HUES64 (cell line): ENCODE results near the gene TRIAP1.
"Not testable (repeated sequence)": the region's sequence is repeated elsewhere in the genome, so short reads cannot be mapped to it uniquely, and the experiment has no call there.

Source experiments
- H3K27ac ChIP-seq: 2 replicates; pipeline ENCODE4 v1.7.0; 2013; ENCODE audit warnings: low read depth, low read length, inconsistent platforms
- H3K27me3 ChIP-seq: 2 replicates; pipeline ENCODE4 v1.6.1; 2013; ENCODE audit warnings: mild to moderate bottlenecking, low read length; ENCODE audit not compliant: insufficient read depth
- H3K36me3 ChIP-seq: 2 replicates; pipeline ENCODE4 v1.6.1; 2013; ENCODE audit warnings: mild to moderate bottlenecking, low read length; ENCODE audit not compliant: insufficient read depth
- H3K4me1 ChIP-seq: 2 replicates; pipeline ENCODE4 v1.6.1; 2013; ENCODE audit warnings: mild to moderate bottlenecking, low read length, moderate library complexity; ENCODE audit not compliant: insufficient read depth
- H3K4me3 ChIP-seq: 2 replicates; pipeline ENCODE4 v1.5.1; 2013; ENCODE audit warnings: mild to moderate bottlenecking, low read length, moderate library complexity
- H3K9ac ChIP-seq: 2 replicates; pipeline ENCODE4 v1.6.1; 2013; ENCODE audit warnings: mild to moderate bottlenecking, low read depth, low read length
- H3K9me3 ChIP-seq: 2 replicates; pipeline ENCODE4 v1.6.1; 2013; ENCODE audit warnings: low read depth, low read length; ENCODE audit not compliant: insufficient read depth
- WGBS: fragments of 150-250, 120-280 bp; methylation state at CpG from one replicate; pipeline ENCODE4 v1.1.7; 2013; ENCODE audit warnings: missing lambda C conversion rate; 5-methylcytosine and 5-hydroxymethylcytosine counted together

Gene TRIAP1

DNA sequence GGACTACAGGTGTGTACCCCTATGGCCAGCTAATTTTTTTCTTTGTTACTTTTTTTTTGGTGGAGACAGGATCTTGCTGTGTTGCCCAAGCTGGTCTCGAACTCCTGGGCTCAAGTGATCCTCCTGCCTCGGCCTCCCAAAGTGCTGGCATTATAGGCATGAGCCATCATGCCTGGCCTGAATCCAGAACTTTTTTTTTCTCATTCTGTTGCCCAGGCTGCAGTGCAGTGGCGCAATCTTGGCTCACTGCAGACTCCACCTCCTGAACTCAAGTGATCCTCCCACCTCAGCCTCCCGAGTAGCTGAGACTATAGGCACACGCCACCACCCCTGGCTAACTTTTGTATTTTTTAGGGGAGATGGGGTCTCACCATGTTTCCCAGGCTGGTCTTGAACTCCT lies 6.3 kb upstream of the TRIAP1 start:
- H3K27me3 ChIP-seq, H3K4me1 ChIP-seq, H3K9me3 ChIP-seq, H3K27ac ChIP-seq, H3K9ac ChIP-seq, H3K4me3 ChIP-seq: not testable (repeated sequence)
- H3K36me3 ChIP-seq = peaks cover 80% of the 10 kb centered on the region
- 96% methylated on average over 5 of the region's 5 CpGs for WGBS

DNA sequence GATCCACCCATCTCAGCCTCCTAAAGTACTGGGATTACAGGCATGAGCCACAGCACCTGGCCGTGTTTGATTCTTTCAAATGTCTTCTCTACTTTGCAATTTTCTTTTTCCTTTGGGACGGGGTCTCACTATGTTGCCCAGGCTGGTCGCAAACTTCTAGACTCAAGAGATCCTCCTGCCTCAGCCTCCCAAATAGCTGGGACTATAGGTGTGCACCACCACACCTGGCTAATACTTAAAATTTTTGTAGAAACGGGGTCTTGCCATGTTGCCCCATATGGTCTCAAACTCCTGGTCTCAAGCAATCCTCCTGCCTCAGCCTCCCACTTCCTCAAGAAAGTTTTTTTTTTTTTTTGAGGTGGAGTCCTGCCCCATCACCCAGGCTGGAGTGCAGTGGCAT lies 1.8 kb upstream of the TRIAP1 start:
- Histone ChIP-seq H3K36me3 (peaks cover 58% of the 10 kb centered on the region), H3K27ac (no peak overlapping the region), H3K4me1 (peaks cover 9% of the 10 kb centered on the region; the same call in 1 of the 2 replicates), H3K27me3 (no peaks in the 10 kb centered on the region), H3K9me3 (no peaks in the 10 kb centered on the region), H3K4me3 (peak overlapping the region; percentile 93; the same call in 1 of the 2 replicates), H3K9ac (no peak overlapping the region)
- 96% methylated on average over 4 of the region's 4 CpGs for WGBS

DNA sequence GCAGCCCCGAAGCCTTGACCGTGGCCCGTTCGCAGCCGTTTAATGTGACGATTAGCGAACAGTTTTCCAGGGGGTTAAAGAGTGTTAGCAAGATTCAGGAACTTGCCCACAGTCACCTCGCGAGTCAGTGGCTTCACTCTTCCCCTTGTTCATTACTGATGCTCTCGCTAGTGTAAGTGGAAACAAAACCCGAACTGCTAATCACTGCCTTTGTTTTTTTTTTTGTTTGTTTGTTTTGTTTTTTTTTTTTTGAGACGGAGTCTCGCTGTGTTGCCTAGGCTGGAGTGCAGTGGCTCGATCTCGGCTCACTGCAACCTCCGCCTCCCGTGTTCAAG lies 627 bp upstream of the TRIAP1 start:
- not testable (repeated sequence) for H3K27me3 ChIP-seq, H3K9me3 ChIP-seq, H3K4me1 ChIP-seq
- H3K36me3 ChIP-seq = peaks cover 56% of the 10 kb centered on the region
- WGBS = 11% methylated on average over 17 of the region's 17 CpGs
- peak overlapping the region; percentile 83 for H3K27ac ChIP-seq
- peak overlapping the region; percentile 94 for H3K9ac ChIP-seq
- H3K4me3 ChIP-seq = peak overlapping the region; percentile 93

DNA sequence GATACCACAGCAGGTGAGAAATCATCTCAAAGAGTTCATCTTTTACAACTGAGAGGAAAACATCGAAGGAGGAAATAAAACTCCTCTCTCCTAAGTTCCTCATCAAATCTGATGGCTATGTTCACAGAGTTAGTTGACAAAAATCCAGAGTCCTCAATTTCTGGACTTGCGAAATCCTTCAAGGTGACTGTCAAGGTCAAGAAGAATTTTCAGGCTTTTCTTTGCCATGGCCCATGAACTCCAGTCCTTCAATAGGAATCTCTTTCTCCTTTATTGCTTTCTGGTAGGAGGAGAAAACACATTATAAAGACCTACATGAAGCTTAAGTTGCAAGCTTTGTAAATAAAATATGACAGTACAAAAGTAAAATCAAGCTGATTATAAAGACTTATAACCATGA lies 1.5 kb downstream of the TRIAP1 start:
- Histone ChIP-seq H3K9me3 (no peaks in the 10 kb centered on the region), H3K4me1 (peaks cover 13% of the 10 kb centered on the region; the same call in 1 of the 2 replicates), H3K36me3 (peaks cover 58% of the 10 kb centered on the region), H3K27me3 (no peaks in the 10 kb centered on the region), H3K9ac (no peak overlapping the region), H3K27ac (no peak overlapping the region), H3K4me3 (peak overlapping the region; percentile 93)
- 94% methylated on average over 2 of the region's 2 CpGs for WGBS

DNA sequence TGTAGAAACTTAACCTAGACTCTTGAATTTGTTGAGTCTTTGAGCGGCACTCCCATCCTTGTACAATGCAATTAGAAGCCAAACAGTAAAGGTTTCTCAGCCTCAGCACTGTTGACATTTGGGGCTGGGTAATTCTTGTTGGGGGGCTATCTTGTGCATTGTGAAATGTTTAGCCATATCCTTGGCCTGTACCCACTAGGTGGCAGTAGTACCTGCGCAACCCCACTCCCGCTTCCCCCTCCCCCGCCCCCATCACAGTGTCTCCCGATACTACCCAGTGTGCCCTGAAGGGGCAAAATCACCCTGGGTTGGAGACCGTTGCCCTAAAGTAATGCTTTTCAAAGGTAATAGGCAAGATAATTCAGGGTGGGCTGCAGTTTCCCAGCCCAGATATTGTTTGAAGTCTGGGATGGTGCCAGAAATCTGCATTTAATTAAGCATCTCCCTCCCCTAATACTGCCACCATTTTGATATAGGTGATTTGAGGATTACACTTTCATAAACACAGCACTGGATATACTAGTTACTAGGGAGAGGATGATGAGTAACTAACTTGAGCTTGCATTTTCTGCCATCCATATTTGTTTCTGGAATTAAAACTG lies 6.4 kb downstream of the TRIAP1 start:
- Histone ChIP-seq H3K9ac (no peak overlapping the region), H3K27me3 (no peaks in the 10 kb centered on the region), H3K9me3 (no peaks in the 10 kb centered on the region), H3K36me3 (peaks cover 42% of the 10 kb centered on the region), H3K27ac (no peak overlapping the region), H3K4me3 (peak overlapping the region; percentile 34; the same call in 1 of the 2 replicates), H3K4me1 (0 out of 2 replicates have a peak, but pooled peaks cover 4% of the 10 kb centered on the region)
- 36% methylated on average over 6 of the region's 6 CpGs for WGBS

DNA sequence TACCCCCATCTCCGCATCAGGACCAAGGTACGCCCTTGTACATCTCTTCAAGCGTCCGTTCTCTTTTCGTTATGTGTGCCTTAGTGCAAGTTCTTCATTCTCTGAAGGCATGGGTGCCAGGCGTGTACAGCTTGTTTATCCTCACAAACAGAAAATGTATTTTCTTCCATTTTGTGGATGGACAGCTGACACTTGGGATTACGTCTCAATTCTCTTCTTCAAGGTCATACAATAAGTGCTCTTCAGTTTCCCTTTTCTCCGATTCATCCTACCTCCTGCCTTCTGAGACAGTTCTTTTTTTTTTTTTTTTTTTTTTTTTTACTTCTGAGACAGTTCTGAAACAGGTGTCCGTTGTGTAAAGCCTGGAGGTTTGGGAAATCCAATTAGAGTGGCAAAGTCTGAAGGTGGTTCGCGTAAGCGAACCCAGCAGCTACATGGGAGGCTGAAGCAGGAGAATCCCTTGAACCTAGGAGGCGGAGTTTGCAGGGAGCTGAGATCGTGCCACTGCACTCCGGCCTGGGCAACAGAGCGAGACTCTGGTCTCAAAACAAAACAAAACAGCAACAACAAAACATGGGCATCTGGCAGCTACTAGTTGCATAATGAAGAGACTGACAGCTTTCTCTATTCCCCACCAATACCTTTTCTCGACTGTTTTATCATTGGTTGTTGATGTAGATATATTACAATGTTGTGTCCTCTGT lies 7.5 kb downstream of the TRIAP1 start:
- Histone ChIP-seq H3K4me3 (peak overlapping the region; percentile 72), H3K27me3 (no peaks in the 10 kb centered on the region), H3K36me3 (peaks cover 31% of the 10 kb centered on the region), H3K9me3 (no peaks in the 10 kb centered on the region), H3K27ac (no peak overlapping the region; the same call in 1 of the 2 replicates), H3K4me1 (0 out of 2 replicates have a peak, but pooled peaks cover 4% of the 10 kb centered on the region), H3K9ac (peak overlapping the region; percentile 60)
- whole genome bisulfite sequencing = 33% methylated on average over 16 of the region's 17 CpGs

DNA sequence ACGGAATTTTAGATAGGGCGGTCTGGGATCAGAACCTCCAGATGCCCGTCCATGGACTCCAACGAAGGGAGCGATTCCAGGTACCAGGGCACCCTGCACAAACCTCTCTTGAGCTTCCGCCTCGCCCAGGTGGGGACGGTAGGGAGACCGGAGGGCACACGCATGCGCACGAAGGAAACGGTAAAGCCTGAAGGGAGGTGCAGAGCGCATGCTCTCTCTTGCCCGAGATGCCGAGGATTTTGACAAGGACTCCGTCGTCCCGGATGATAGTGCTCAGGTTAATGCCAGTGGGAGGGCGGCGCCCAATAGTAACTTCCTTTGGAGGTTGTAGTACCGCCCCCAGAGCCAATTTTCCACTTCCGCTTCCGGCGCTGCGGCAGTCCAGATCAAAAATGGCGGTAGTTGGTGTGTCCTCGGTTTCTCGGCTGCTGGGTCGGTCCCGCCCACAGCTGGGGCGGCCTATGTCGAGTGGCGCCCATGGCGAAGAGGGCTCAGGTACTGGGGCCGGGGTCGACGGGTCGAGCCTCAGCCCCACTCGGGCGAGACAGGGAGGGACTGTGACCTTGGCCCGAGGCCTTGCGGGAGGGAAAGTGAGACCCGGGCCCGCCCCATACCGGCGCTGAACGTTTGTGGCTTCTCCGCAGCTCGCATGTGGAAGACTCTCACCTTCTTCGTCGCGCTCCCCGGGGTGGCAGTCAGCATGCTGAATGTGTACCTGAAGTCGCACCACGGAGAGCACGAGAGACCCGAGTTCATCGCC lies 8.3 kb downstream of the TRIAP1 start, which contains the start of gene COX6A1:
TSS of gene COX6A1 (plus strand) at position 379 of the 760 bp plus-strand sequence. CDS start at position 393, 14 bp downstream.
- H3K9ac ChIP-seq = peak within 1 kb of the TSS; percentile 60
- under 1% methylated on average over 59 of the region's 59 CpGs for WGBS
- peak within 1 kb of the TSS; percentile 63; the same call in 1 of the 2 replicates for H3K27ac ChIP-seq

DNA sequence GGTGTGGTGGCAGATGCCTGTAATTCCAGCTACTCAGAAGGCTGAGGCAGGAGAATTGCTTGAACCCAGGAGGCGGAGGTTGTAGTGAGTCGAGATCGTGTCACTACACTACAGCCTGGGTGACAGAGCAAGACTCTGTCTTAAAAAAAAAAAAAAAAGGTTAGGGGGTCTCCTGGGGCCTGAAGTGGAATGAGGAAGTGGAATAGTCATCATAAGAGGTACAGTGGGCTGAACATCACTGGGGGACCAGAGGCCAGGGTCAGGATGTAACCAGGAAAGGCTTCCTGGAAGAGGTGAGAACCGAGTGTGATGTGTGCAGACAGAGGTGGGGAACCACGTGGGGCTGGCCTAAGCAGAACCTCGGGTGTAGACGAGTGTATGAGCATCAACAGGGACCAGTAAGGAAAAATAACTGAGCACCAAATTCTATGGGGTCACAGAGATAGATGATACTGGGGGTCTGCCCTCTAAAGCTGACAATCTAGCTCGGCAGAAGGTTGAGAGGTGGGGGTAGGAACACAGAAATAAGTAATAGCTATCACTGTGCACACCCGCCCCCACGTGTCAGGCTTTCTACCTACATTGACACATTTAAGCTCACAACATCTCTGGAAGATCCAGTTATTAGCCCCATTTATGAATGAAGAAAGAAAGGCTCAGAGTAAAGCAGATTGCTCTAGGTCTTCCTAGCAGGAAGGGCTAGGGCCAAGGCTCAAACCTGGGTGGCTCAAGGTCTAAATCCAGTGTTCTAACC lies 13.2 kb downstream of the TRIAP1 start:
- no peaks in the 10 kb centered on the region for H3K27me3 ChIP-seq
- H3K9me3 ChIP-seq = no peaks in the 10 kb centered on the region
- H3K27ac ChIP-seq = no peak overlapping the region
- H3K36me3 ChIP-seq = no peaks in the 10 kb centered on the region
- H3K4me3 ChIP-seq = no peak overlapping the region
- H3K9ac ChIP-seq = no peak overlapping the region
- 84% methylated on average over 10 of the region's 10 CpGs for WGBS
- no peaks in the 10 kb centered on the region for H3K4me1 ChIP-seq

More for the DNA sequence above, 8.3 kb downstream of the TRIAP1 start, which contains the start of gene COX6A1:
- Histone ChIP-seq H3K4me1 (0 out of 2 replicates have a peak, but pooled peaks cover 4% of the 10 kb centered on the region), H3K36me3 (peaks cover 24% of the 10 kb centered on the region), H3K9me3 (no peaks in the 10 kb centered on the region), H3K4me3 (peak within 1 kb of the TSS; percentile 72), H3K27me3 (no peaks in the 10 kb centered on the region)

DNA sequence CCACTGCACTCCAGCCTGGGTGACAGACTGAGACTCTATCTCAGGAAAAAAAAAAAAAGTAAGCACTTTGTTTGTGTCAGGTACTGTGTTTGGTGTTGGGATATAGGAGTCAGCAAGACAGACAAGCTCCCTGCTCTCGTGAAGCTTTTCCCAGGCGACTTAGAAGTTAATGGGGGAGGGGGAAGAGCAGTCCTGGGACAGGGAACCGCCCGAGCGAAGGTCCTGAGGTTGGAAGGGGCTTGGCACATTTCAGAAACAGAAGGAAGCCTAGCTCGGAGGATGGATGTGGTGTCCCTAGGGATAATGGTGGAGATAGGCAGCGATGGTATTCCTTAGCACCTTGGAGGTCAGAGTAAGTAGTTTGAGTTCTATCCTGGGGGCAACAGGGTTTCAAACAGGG lies 16.8 kb downstream of the TRIAP1 start:
- no peaks in the 10 kb centered on the region for H3K36me3 ChIP-seq
- 75% methylated on average over 7 of the region's 7 CpGs for whole genome bisulfite sequencing
- H3K27me3 ChIP-seq = no peaks in the 10 kb centered on the region
- H3K4me1 ChIP-seq = no peaks in the 10 kb centered on the region
- H3K9me3 ChIP-seq = no peaks in the 10 kb centered on the region
- H3K9ac ChIP-seq = no peak overlapping the region
- no peak overlapping the region for H3K27ac ChIP-seq
- no peak overlapping the region for H3K4me3 ChIP-seq

DNA sequence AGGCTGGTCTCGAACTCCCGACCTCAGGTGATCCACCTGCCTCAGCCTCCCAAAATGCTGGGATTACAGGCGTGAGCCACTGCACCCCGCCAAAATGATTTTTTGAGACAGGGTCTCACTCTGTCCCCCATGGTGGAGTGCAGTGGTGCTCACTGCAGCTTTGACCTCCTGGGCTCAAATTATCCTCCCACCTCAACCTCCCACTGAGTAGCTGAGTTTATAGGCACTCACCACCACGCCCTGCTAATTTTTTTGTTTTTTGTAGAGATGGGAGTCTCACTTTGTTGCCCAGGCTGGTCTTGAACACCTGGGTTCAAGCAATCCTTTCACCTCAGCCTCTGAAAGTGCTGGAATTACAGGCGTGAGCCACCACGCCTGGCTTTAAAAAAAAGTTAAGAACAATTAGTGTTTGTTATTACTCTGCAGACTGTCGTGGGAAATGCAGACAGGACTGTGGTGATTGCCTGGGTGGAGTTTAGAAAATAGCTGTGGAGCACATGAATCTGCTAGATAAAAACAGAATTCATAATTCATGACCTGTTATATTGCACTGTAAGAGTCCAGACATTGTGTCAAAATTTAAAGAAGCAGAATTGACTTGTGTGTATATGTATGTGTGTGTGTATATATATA lies 17.5 kb downstream of the TRIAP1 start:
- Histone ChIP-seq H3K27ac (no peak overlapping the region), H3K9ac (no peak overlapping the region), H3K4me1 (no peaks in the 10 kb centered on the region), H3K36me3 (no peaks in the 10 kb centered on the region), H3K4me3 (no peak overlapping the region), H3K27me3 (no peaks in the 10 kb centered on the region), H3K9me3 (no peaks in the 10 kb centered on the region)
- 84% methylated on average over 8 of the region's 8 CpGs for WGBS
